SJSA1 (cell line): Measurements from ENCODE around the gene MRPS27. TPM values are rescaled to one million over a fixed set of nuclear protein-coding genes. Genes with fewer than 3 reads are reported as not detected.

Experiments
- DNase-seq, 2 experiments: peaks; one replicate each; pipeline ENCODE4 v3.0.0-alpha.2; 2015 to 2020; ENCODE audit warnings: low spot score in 2 of 2, low read depth in 1 of 2
- H3K27ac ChIP-seq: fragments of 250-450 bp; sonication (Bioruptor Pico); 2 replicates; pipeline ENCODE4 v1.5.1; 2020; ENCODE audit warnings: mild to moderate bottlenecking, moderate library complexity
- H3K27me3 ChIP-seq: fragments of 250-450 bp; sonication (Bioruptor Pico); replicated peaks from 2 replicates; pipeline ENCODE4 v1.5.1; 2020; ENCODE audit warnings: mild to moderate bottlenecking, moderate library complexity
- H3K36me3 ChIP-seq: fragments of 250-450 bp; sonication (Bioruptor Pico); 2 replicates; pipeline ENCODE4 v1.5.1; 2020; ENCODE audit warnings: mild to moderate bottlenecking
- H3K4me1 ChIP-seq: fragments of 250-450 bp; sonication (Bioruptor Pico); replicated peaks from 2 replicates; pipeline ENCODE4 v1.6.1; 2021; ENCODE audit warnings: mild to moderate bottlenecking
- H3K4me3 ChIP-seq: fragments of 250-450 bp; sonication (Bioruptor Pico); 2 replicates; pipeline ENCODE4 v1.5.1; 2020; ENCODE audit warnings: mild to moderate bottlenecking
- H3K9me3 ChIP-seq: fragments of 250-450 bp; sonication (Bioruptor Pico); replicated peaks from 2 replicates; pipeline ENCODE4 v1.5.1; 2020; ENCODE audit warnings: mild to moderate bottlenecking
- total RNA-seq: library from RNA; depleted of rRNA; stranded (reverse); fragments of >200 nt; shearing (Covaris generic); gene quantifications from 2 replicates; pipeline ENCODE4 v1.2.3, GENCODE V29; 2014

MRPS27 gene
- total RNA-seq, 1 experiment from 2014 or later: 57.3 TPM

- peaks cover 10% of the 10 kb centered on the region for H3K36me3 ChIP-seq
- no peak for DNase-seq
- H3K27me3 ChIP-seq: no peaks in the 10 kb centered on the region
- peaks cover 5% of the 10 kb centered on the region; the same call in 1 of the 2 replicates for H3K4me1 ChIP-seq
- H3K27ac ChIP-seq: no peak overlapping the region
- H3K4me3 ChIP-seq: no peak overlapping the region
- no peaks in the 10 kb centered on the region for H3K9me3 ChIP-seq
Measured at GRCh38 chr5:72276219-72276752, 43.8 kb downstream of the MRPS27 start.

DNA sequence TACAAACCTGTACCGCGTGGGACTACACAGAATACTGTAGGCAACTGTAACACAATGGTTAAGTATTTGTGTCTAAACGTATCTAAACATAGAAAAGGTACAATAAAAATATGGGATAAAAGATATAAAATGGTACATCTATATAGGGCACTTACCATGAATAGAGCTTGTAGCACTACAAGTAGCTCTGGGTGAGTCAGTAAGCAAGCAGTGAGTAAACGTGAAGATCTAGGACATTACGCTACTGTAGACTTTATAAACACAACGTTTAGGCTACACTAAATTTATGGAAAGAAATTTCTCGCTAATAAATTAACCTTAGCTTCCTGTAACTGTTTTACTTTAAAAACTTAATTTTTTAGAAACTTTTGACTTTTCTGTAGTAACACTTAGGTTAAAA is 46.5 kb downstream of the MRPS27 start:
- Histone ChIP-seq H3K27ac (no peak overlapping the region), H3K36me3 (peaks cover 9% of the 10 kb centered on the region), H3K9me3 (no peaks in the 10 kb centered on the region), H3K4me1 (peaks cover 4% of the 10 kb centered on the region; the same call in 1 of the 2 replicates), H3K27me3 (no peaks in the 10 kb centered on the region), H3K4me3 (no peak overlapping the region)
- no peak for DNase-seq

GRCh38 chr5:72272398-72272797 is 47.6 kb downstream of the MRPS27 start:
- Histone ChIP-seq H3K4me1 (peaks cover 4% of the 10 kb centered on the region; the same call in 1 of the 2 replicates), H3K9me3 (no peaks in the 10 kb centered on the region), H3K4me3 (no peak overlapping the region), H3K27me3 (no peaks in the 10 kb centered on the region), H3K27ac (no peak overlapping the region), H3K36me3 (peaks cover 9% of the 10 kb centered on the region)
- DNase-seq: no peak

DNA sequence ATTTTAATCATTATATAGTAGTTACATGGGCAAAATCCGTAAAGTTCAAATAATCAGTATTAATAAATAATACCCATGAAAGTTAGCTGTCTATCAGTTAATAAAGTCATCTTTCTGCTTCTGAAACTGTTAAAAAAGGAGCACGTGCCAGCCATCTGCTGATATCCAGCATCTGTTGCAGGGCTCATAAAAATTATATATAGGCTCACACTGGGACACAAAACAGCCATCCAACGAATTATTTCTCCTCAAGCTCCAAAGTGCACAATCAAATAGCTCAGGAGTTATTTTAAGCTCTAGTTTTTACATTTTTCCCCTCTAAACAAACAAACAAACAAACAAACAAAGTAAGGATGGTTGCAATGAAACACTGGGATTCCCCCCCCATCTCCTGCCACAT is 48.3 kb downstream of the MRPS27 start:
- no peaks in the 10 kb centered on the region for H3K27me3 ChIP-seq
- H3K9me3 ChIP-seq: no peaks in the 10 kb centered on the region
- no peak overlapping the region for H3K4me3 ChIP-seq
- DNase-seq: no peak
- H3K27ac ChIP-seq: no peak overlapping the region
- peaks cover 9% of the 10 kb centered on the region for H3K36me3 ChIP-seq
- peaks cover 4% of the 10 kb centered on the region; the same call in 1 of the 2 replicates for H3K4me1 ChIP-seq

DNA sequence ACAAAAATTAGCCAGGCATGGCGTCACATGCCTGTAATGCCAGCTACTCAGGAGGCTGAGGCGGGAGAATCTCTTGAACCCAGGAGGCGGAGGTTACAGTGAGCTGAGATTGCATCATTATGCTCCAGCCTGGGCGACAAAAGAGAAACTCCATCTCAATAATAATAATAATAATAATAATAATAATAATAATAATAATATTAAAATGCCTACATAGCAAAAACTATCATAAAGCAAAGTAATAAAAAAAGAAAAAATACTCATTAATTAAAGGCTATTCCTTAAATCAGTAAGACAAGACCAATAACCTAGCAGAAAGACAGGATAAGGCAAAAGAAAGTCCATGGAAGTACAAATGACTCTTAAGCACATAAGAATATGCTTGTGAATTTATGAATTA is 50.0 kb downstream of the MRPS27 start:
- H3K36me3 ChIP-seq: peaks cover 9% of the 10 kb centered on the region
- H3K4me1 ChIP-seq: peaks cover 4% of the 10 kb centered on the region; the same call in 1 of the 2 replicates
- DNase-seq: no peak
- no peak overlapping the region for H3K4me3 ChIP-seq
- H3K9me3 ChIP-seq: no peaks in the 10 kb centered on the region
- H3K27ac ChIP-seq: no peak overlapping the region
- no peaks in the 10 kb centered on the region for H3K27me3 ChIP-seq

GRCh38 chr5:72269411-72269780 is 50.6 kb downstream of the MRPS27 start:
- DNase-seq: no peak
- Histone ChIP-seq H3K4me1 (peaks cover 4% of the 10 kb centered on the region; the same call in 1 of the 2 replicates), H3K4me3 (no peak overlapping the region), H3K27me3 (no peaks in the 10 kb centered on the region), H3K9me3 (no peaks in the 10 kb centered on the region), H3K36me3 (peaks cover 9% of the 10 kb centered on the region), H3K27ac (no peak overlapping the region)

DNA sequence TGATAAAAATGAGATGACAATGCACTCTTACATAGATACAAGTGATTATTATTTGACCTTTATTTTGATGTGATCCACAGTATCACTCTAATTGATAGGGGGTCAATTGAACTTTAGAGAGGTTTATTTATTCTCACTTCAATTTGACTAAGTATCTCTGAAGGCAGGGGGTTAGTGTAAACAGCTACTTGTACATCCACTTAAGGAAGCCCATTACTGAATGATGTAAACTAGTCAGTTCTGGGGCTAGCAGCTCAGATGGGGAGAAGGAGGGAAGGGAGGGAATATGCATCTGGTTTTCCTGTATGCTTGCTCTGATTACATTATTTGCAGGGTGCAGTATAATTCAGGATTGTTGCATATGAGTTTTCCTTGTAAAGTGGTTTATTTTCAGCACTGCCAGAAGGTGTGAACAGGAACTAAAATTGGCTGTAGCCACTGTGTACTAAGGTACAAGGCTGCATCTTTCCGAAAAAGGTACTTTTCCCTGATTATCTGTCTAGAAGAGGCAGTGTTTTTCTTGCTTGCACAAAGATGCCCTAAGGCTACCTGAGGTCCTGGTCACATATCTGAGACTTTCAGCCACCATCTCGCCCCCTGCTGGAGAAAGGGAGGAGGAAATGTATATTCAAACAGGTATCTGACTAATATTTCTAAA is 51.2 kb downstream of the MRPS27 start:
- H3K9me3 ChIP-seq: no peaks in the 10 kb centered on the region
- H3K4me3 ChIP-seq: no peak overlapping the region
- no peak overlapping the region for H3K27ac ChIP-seq
- no peaks in the 10 kb centered on the region for H3K27me3 ChIP-seq
- peak; percentile 46 to 60 for DNase-seq
- peaks cover 4% of the 10 kb centered on the region; the same call in 1 of the 2 replicates for H3K4me1 ChIP-seq
- peaks cover 9% of the 10 kb centered on the region for H3K36me3 ChIP-seq

GRCh38 chr5:72268260-72268659 is 51.8 kb downstream of the MRPS27 start:
- Histone ChIP-seq H3K4me1 (peaks cover 4% of the 10 kb centered on the region; the same call in 1 of the 2 replicates), H3K36me3 (peaks cover 4% of the 10 kb centered on the region), H3K27ac (no peak overlapping the region), H3K4me3 (no peak overlapping the region), H3K9me3 (no peaks in the 10 kb centered on the region), H3K27me3 (no peaks in the 10 kb centered on the region)
- no peak for DNase-seq

DNA sequence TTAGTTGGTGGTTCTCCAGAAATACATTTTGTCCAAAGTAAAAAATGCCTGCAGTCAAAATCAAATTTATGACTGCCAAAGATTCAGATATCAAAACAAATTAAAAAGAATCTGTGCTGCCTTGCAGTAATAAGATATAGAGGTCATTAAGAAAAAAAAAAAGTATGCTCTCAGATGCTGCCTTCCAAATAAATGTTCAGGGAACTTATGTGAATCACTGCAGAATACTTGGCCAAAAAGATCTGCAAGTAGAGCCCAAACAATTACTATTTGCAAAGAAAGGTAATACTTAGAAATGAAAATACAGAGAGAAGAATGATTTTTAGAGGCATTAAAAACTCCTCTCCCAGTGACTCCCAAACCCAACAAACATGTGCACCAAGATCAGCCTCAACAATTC is 52.4 kb downstream of the MRPS27 start:
- Histone ChIP-seq H3K4me1 (peaks cover 4% of the 10 kb centered on the region; the same call in 1 of the 2 replicates), H3K27ac (no peak overlapping the region)
- DNase-seq: no peak

GRCh38 chr5:72266862-72267261 is 53.2 kb downstream of the MRPS27 start:
- peaks cover 3% of the 10 kb centered on the region; the same call in 1 of the 2 replicates for H3K36me3 ChIP-seq
- no peaks in the 10 kb centered on the region for H3K9me3 ChIP-seq
- DNase-seq: no peak

More for the DNA sequence above, 52.4 kb downstream of the MRPS27 start:
- H3K36me3 ChIP-seq: peaks cover 3% of the 10 kb centered on the region; the same call in 1 of the 2 replicates
- no peaks in the 10 kb centered on the region for H3K27me3 ChIP-seq
- H3K4me3 ChIP-seq: no peak overlapping the region
- H3K9me3 ChIP-seq: no peaks in the 10 kb centered on the region

DNA sequence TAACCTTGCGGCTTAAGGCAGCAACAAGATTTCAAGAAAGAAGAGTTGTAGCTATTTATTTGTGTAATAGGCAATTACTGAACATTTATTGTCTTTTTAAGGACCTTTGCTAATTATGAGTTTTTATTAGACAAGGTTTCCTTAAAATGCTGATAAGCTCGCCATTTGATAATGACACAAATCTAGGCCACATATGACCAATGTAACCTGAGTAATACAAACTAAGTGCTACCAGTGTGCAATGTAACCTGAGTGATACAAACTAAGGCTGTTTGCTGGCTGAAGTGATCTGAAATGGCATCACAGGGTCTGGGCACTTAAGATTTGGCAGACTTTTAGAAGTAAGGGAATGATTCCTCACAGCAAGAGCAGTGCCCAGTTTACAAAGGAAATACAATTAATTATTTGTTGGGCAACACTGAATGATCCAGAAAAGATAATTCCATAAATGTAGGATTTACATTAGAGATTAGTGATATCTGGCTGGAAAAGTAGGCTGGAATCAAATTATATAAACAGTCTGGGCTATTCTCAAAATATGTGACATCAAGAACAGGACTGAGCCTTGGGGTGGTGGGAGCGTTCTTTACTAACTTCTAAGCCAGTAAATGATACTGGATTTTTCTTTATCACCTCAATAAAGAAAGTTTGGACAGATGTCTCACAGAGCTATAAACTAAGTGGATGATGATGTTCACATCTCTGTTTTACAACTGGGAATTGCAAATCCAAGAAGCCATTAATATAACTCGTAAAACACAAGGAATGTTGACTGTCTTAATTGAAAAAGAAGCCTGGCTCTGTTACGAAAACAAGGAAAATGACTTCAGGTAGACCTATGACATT is 54.8 kb downstream of the MRPS27 start:
- Histone ChIP-seq H3K36me3 (peaks cover 3% of the 10 kb centered on the region; the same call in 1 of the 2 replicates), H3K4me3 (no peak overlapping the region), H3K27me3 (no peaks in the 10 kb centered on the region), H3K27ac (no peak overlapping the region), H3K9me3 (no peaks in the 10 kb centered on the region), H3K4me1 (peaks cover 4% of the 10 kb centered on the region; the same call in 1 of the 2 replicates)
- no peak for DNase-seq

More at GRCh38 chr5:72266862-72267261, 53.2 kb downstream of the MRPS27 start:
- Histone ChIP-seq H3K27me3 (no peaks in the 10 kb centered on the region), H3K4me1 (peaks cover 4% of the 10 kb centered on the region; the same call in 1 of the 2 replicates), H3K27ac (no peak overlapping the region), H3K4me3 (no peak overlapping the region)

- H3K9me3 ChIP-seq: no peaks in the 10 kb centered on the region
- H3K27ac ChIP-seq: no peak overlapping the region
- H3K27me3 ChIP-seq: no peaks in the 10 kb centered on the region
- 0 out of 2 replicates have a peak, but pooled peaks cover 4% of the 10 kb centered on the region for H3K4me1 ChIP-seq
- peaks cover 4% of the 10 kb centered on the region; the same call in 1 of the 2 replicates for H3K36me3 ChIP-seq
- H3K4me3 ChIP-seq: no peak overlapping the region
- DNase-seq: no peak
Measured at GRCh38 chr5:72256536-72256935, 63.5 kb downstream of the MRPS27 start.

- no peak for DNase-seq
- H3K4me3 ChIP-seq: no peak overlapping the region
- H3K27ac ChIP-seq: no peak overlapping the region
- H3K9me3 ChIP-seq: no peaks in the 10 kb centered on the region
- no peaks in the 10 kb centered on the region for H3K27me3 ChIP-seq
- H3K36me3 ChIP-seq: peaks cover 4% of the 10 kb centered on the region; the same call in 1 of the 2 replicates
- H3K4me1 ChIP-seq: 0 out of 2 replicates have a peak, but pooled peaks cover 4% of the 10 kb centered on the region
Measured at GRCh38 chr5:72255670-72256069, 64.4 kb downstream of the MRPS27 start.
